Hepatocyte (in vitro differentiated cells): ENCODE measurements around the gene KLLN. TPM values are rescaled to one million over a fixed set of nuclear protein-coding genes. Genes with fewer than 3 reads are reported as not detected.

Experiments
- DNase-seq: peaks from one replicate; pipeline ENCODE4 v3.0.0-alpha.2; 2016; ENCODE audit warnings: low spot score
- H2AFZ ChIP-seq: fragments of 200-600 bp; sonication (generic); 2 replicates; pipeline ENCODE4 v1.6.0; 2016; ENCODE audit warnings: antibody characterized with exemption, mild to moderate bottlenecking
- H3K27ac ChIP-seq: fragments of 200-600 bp; sonication (generic); 2 replicates; pipeline ENCODE4 v1.5.1; 2016; ENCODE audit warnings: mild to moderate bottlenecking
- H3K27me3 ChIP-seq: fragments of 200-600 bp; sonication (generic); 2 replicates; pipeline ENCODE4 v1.6.1; 2016
- H3K36me3 ChIP-seq: fragments of 200-600 bp; sonication (generic); replicated peaks from 2 replicates; pipeline ENCODE4 v1.5.1; 2016; ENCODE audit warnings: low read depth; ENCODE audit not compliant: insufficient read depth
- H3K4me1 ChIP-seq: fragments of 200-600 bp; sonication (generic); 2 replicates; pipeline ENCODE4 v1.5.1; 2016; ENCODE audit warnings: mild to moderate bottlenecking, moderate library complexity; ENCODE audit not compliant: insufficient read depth
- H3K4me2 ChIP-seq: fragments of 200-600 bp; sonication (generic); 2 replicates; pipeline ENCODE4 v1.6.0; 2016
- H3K4me3 ChIP-seq: fragments of 200-600 bp; sonication (generic); 2 replicates; pipeline ENCODE4 v1.5.1; 2016; ENCODE audit warnings: mild to moderate bottlenecking
- H3K79me2 ChIP-seq: fragments of 200-600 bp; sonication (generic); 2 replicates; pipeline ENCODE4 v1.6.0; 2017; ENCODE audit warnings: mild to moderate bottlenecking
- H3K9me2 ChIP-seq: fragments of 200-600 bp; sonication (generic); replicated peaks from 2 replicates; pipeline ENCODE4 v1.6.0; 2017; ENCODE audit warnings: mild to moderate bottlenecking; ENCODE audit not compliant: insufficient read depth
- H3K9me3 ChIP-seq: fragments of 200-600 bp; sonication (generic); 2 replicates; pipeline ENCODE4 v1.5.1; 2016; ENCODE audit warnings: low read depth, mild to moderate bottlenecking
- H4K20me1 ChIP-seq: fragments of 200-600 bp; sonication (generic); 2 replicates; pipeline ENCODE4 v1.6.0; 2016; ENCODE audit warnings: mild to moderate bottlenecking; ENCODE audit not compliant: insufficient read depth, poor library complexity, severe bottlenecking
- CTCF ChIP-seq: fragments of 200-600 bp; sonication (generic); IDR thresholded peaks from 2 replicates; pipeline ENCODE4 v1.5.1; 2016; ENCODE audit warnings: antibody characterized with exemption, mild to moderate bottlenecking; ENCODE audit not compliant: poor library complexity
- EZH2 ChIP-seq: fragments of 200-600 bp; sonication (generic); IDR thresholded peaks from 2 replicates; pipeline ENCODE4 v1.6.1; 2016; ENCODE audit warnings: antibody characterized with exemption, mild to moderate bottlenecking, borderline replicate concordance
- EZH2phosphoT487 ChIP-seq: fragments of 200-600 bp; sonication (generic); IDR thresholded peaks from one replicate; pipeline ENCODE4 v1.6.1; 2018; ENCODE audit warnings: antibody characterized with exemption, mild to moderate bottlenecking, low read depth, moderate library complexity; ENCODE audit not compliant: unreplicated experiment, severe bottlenecking
- WGBS: methylation state at CpG from one replicate; pipeline ENCODE4 v1.1.6; 2016; ENCODE audit warnings: low lambda C conversion rate; ENCODE audit errors: missing lambda C conversion rate; 5-methylcytosine and 5-hydroxymethylcytosine counted together
- polyA plus RNA-seq: library from polyadenylated mRNA; unstranded; fragments of >200 nt; fragmentation: Nextera tagmentation; extraction: Ambion mirVana; gene quantifications from 2 replicates; pipeline ENCODE4 v1.2.1, GENCODE V29; 2016
- total RNA-seq: library from RNA; depleted of rRNA; stranded (reverse); fragments of >200 nt; gene quantifications from 2 replicates; pipeline ENCODE4 v1.2.3, GENCODE V29; 2014

KLLN gene
- total and polyA plus RNA-seq, 2 experiments from 2014 or later, result 0.21 to 0.53 TPM

- Histone ChIP-seq H3K79me2 (peaks cover 99% of the 10 kb centered on the region), H3K4me3 (no peak overlapping the region), H3K9me3 (no peaks in the 10 kb centered on the region), H3K36me3 (no peaks in the 10 kb centered on the region), H3K9me2 (no peaks in the 10 kb centered on the region), H4K20me1 (peaks cover 63% of the 10 kb centered on the region), H3K4me1 (no peaks in the 10 kb centered on the region), H3K27me3 (no peaks in the 10 kb centered on the region), H2AFZ (no peak overlapping the region), H3K27ac (no peak overlapping the region), H3K4me2 (no peak overlapping the region)
- DNase-seq, result no peak
- no peak for TF ChIP-seq EZH2phosphoT487
- no peak for TF ChIP-seq CTCF
- TF ChIP-seq EZH2, result no peak
- 88% methylated on average over 9 of the region's 9 CpGs for WGBS
Observed at GRCh38 chr10:87878664-87879459, 15.5 kb upstream of the KLLN start.

- H3K27me3 ChIP-seq, result no peaks in the 10 kb centered on the region
- H3K79me2 ChIP-seq, result peaks cover 100% of the 10 kb centered on the region
- H3K4me3 ChIP-seq, result no peak overlapping the region
- H3K4me2 ChIP-seq, result no peak overlapping the region
- H2AFZ ChIP-seq, result no peak overlapping the region
- peaks cover 78% of the 10 kb centered on the region for H4K20me1 ChIP-seq
- H3K9me2 ChIP-seq, result no peaks in the 10 kb centered on the region
- WGBS, result 85% methylated on average over 4 of the region's 4 CpGs
- no peaks in the 10 kb centered on the region for H3K36me3 ChIP-seq
- no peak overlapping the region for H3K27ac ChIP-seq
- no peak for DNase-seq
- no peaks in the 10 kb centered on the region for H3K9me3 ChIP-seq
- no peak for TF ChIP-seq CTCF
- TF ChIP-seq EZH2phosphoT487, result no peak
- TF ChIP-seq EZH2, result no peak
- H3K4me1 ChIP-seq, result peaks cover 2% of the 10 kb centered on the region
Observed at GRCh38 chr10:87875929-87876571, 12.7 kb upstream of the KLLN start.

GRCh38 chr10:87873656-87874055 is 10.3 kb upstream of the KLLN start:
- Histone ChIP-seq H2AFZ (no peak overlapping the region), H3K4me3 (no peak overlapping the region), H3K9me3 (no peaks in the 10 kb centered on the region), H3K36me3 (no peaks in the 10 kb centered on the region), H3K4me1 (peaks cover 19% of the 10 kb centered on the region), H3K27me3 (no peaks in the 10 kb centered on the region), H3K27ac (no peak overlapping the region), H3K79me2 (peaks cover 100% of the 10 kb centered on the region), H3K9me2 (no peaks in the 10 kb centered on the region), H3K4me2 (peak overlapping the region; percentile 15), H4K20me1 (peaks cover 88% of the 10 kb centered on the region)
- TF ChIP-seq CTCF, result no peak
- no peak for TF ChIP-seq EZH2phosphoT487
- no peak for TF ChIP-seq EZH2
- WGBS, result 97% methylated on average over 2 of the region's 2 CpGs
- no peak for DNase-seq
